Smooth muscle cell of the brain vasculature (primary cell): Measurements from ENCODE around the gene EML1.

ENCODE experiments used
- DNase-seq: peaks from one replicate; pipeline ENCODE4 v3.0.0-alpha.2; 2012; ENCODE audit warnings: low read depth, low spot score

The EML1 gene

GRCh38 chr14:99990268-99991170, 197.3 kb downstream of the EML1 start:
- DNase-seq, result no peak

GRCh38 chr14:99991331-99991730, 198.1 kb downstream of the EML1 start:
- DNase-seq, result no peak
